ENCODE measurements around the gene KCNIP4. TPM values are rescaled to one million over a fixed set of nuclear protein-coding genes. Genes with fewer than 3 reads are reported as not detected.

The KCNIP4 gene
- total and polyA plus RNA-seq, 2 of the 8 experiments (the other 6 are each of a cell fraction or from before 2014, with no cell fraction given): 0.06 TPM; not detected in 1

DNA sequence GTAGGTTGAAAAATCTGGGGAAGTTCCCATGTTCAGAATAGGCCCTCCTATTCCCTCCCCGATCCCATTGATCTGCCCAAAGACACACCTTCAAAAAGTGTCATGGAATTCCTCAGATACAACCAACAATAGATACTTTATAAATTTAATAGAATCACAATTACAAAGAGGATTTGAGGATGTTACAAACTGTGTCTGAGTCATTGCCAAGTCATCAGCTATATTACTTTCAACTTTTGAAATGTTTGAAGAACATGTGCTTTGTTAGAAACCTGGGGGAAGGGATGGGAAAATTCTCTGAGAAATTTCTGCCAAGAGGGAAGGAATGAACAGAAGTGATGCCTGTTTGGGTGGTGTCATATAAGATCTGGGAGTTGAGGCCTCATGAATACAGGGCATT, 46.7 kb downstream of the KCNIP4 start:
- WGBS, 2 experiments (ENCODE audit: extremely low coverage in 1 of 2, insufficient coverage in 1 of 2, insufficient read length in 1 of 2, insufficient replicate concordance in 2 of 2, low coverage in 1 of 2, low lambda C conversion rate in 2 of 2, missing lambda C conversion rate in 1 of 2): 89% methylated on average over 1 of the region's 1 CpG; no CpG with 5 or more reads in 1 of the 2 experiments
- ChIA-PET CTCF (ENCODE audit: partially characterized antibody) (no interaction called here), POLR2A (ENCODE audit: partially characterized antibody) (no interaction called here)
- H4K8ac ChIP-seq (ENCODE audit: extremely low read depth, insufficient read depth, low read length): no peak overlapping the region
- no peak overlapping the region for H4K5ac ChIP-seq (ENCODE audit: insufficient read length, low read depth, low read length)
- H3K79me2 ChIP-seq (ENCODE audit: control insufficient read depth in 1 of 2, insufficient read depth in 2 of 2, low read length in 2 of 2): no peaks in the 10 kb centered on the region
- H3K4ac ChIP-seq (replicated peaks; ENCODE audit: insufficient read length, low read depth, low read length): no peak overlapping the region
- no peak overlapping the region for H2AK5ac ChIP-seq (ENCODE audit: low read depth, low read length)
- no peak overlapping the region for H2AFZ ChIP-seq (ENCODE audit: low read length)
- H3K9ac ChIP-seq (replicated peaks in 1 of 4; ENCODE audit: extremely low read depth in 1 of 4, low read depth in 3 of 4, low read length in 3 of 4): no peak overlapping the region
- no peaks in the 10 kb centered on the region for H4K20me1 ChIP-seq (replicated peaks in 1 of 2; ENCODE audit: control insufficient read depth in 1 of 2, insufficient read depth in 2 of 2, low read length in 2 of 2)
- H3K4me1 ChIP-seq (replicated peaks in 1 of 4; ENCODE audit: control insufficient read depth in 3 of 4, insufficient read depth in 4 of 4, low read length in 3 of 4): no peaks in the 10 kb centered on the region
- no peak overlapping the region for H3K27ac ChIP-seq (ENCODE audit: low read depth, low read length)
- H3K79me1 ChIP-seq (ENCODE audit: low read depth, low read length): no peaks in the 10 kb centered on the region
- H4K91ac ChIP-seq (replicated peaks; ENCODE audit: insufficient read length, low read length): no peak overlapping the region
- no peak overlapping the region for H3K56ac ChIP-seq (replicated peaks; ENCODE audit: insufficient read length, low read depth, low read length)
- H3K36me3 ChIP-seq (ENCODE audit: control insufficient read depth in 2 of 4, insufficient read depth in 4 of 4, low read length in 3 of 4): no peaks in the 10 kb centered on the region
- H3K4me3 ChIP-seq (ENCODE audit: extremely low read depth in 1 of 4, insufficient read depth in 2 of 4, low read depth in 3 of 4, low read length in 4 of 4): no peak overlapping the region
- no peak overlapping the region for H2BK5ac ChIP-seq (ENCODE audit: low read depth, low read length)
- H3K23ac ChIP-seq (ENCODE audit: insufficient read length): no peak overlapping the region
- no peak overlapping the region for H2BK120ac ChIP-seq (replicated peaks; ENCODE audit: low read depth, low read length)
- H2BK20ac ChIP-seq (ENCODE audit: low read length): no peak overlapping the region
- H3K23me2 ChIP-seq (ENCODE audit: low read depth, low read length): no peaks in the 10 kb centered on the region
- no peak for FAIRE-seq
- DNase-seq (ENCODE audit: low read depth in 1 of 2, low spot score in 2 of 2): no peak
- no peak overlapping the region for H2BK15ac ChIP-seq (ENCODE audit: low read length)
- no peak overlapping the region for H3K14ac ChIP-seq (ENCODE audit: insufficient read length)
- no peaks in the 10 kb centered on the region for H3K9me3 ChIP-seq (ENCODE audit: insufficient read depth in 2 of 2, low read depth in 1 of 2, low read length in 1 of 2)
- H2BK12ac ChIP-seq (ENCODE audit: low read depth, low read length): no peak overlapping the region
- no peaks in the 10 kb centered on the region for H3K27me3 ChIP-seq (replicated peaks in 1 of 4; ENCODE audit: control insufficient read depth in 3 of 4, extremely low read depth in 1 of 4, insufficient read depth in 3 of 4, low read length in 3 of 4)
- no peak overlapping the region for H3K18ac ChIP-seq (ENCODE audit: extremely low read depth, low read length)
- H3K4me2 ChIP-seq (ENCODE audit: insufficient read depth in 1 of 2, low read depth in 2 of 2, low read length in 2 of 2): no peak overlapping the region
- no peak for TF ChIP-seq POLR2A (IDR thresholded peaks at IDR 0.05; ENCODE audit: control extremely low read depth in 1 of 2, low read depth in 2 of 2, low read length in 2 of 2)
- no peak for TF ChIP-seq ZNF274 (IDR thresholded peaks at IDR 0.05; ENCODE audit: borderline replicate concordance, extremely low read depth, low read length)
- TF ChIP-seq, protein P1, sequence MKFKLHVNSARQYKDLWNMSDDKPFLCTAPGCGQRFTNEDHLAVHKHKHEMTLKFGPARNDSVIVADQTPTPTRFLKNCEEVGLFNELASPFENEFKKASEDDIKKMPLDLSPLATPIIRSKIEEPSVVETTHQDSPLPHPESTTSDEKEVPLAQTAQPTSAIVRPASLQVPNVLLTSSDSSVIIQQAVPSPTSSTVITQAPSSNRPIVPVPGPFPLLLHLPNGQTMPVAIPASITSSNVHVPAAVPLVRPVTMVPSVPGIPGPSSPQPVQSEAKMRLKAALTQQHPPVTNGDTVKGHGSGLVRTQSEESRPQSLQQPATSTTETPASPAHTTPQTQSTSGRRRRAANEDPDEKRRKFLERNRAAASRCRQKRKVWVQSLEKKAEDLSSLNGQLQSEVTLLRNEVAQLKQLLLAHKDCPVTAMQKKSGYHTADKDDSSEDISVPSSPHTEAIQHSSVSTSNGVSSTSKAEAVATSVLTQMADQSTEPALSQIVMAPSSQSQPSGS (IDR thresholded peaks at IDR 0.05; ENCODE audit: low read length): no peak
- no peak for TF ChIP-seq NANOG (IDR thresholded peaks at IDR 0.05; ENCODE audit: insufficient read depth, low read depth, low read length, poor library complexity, severe bottlenecking)
- TF ChIP-seq SIRT6 (IDR thresholded peaks at IDR 0.05; ENCODE audit: low read length): no peak
- TF ChIP-seq, protein P2, sequence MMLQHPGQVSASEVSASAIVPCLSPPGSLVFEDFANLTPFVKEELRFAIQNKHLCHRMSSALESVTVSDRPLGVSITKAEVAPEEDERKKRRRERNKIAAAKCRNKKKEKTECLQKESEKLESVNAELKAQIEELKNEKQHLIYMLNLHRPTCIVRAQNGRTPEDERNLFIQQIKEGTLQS (IDR thresholded peaks at IDR 0.05; ENCODE audit: insufficient read depth, low read depth, low read length): no peak
- no peak for TF ChIP-seq TAF7 (optimal IDR thresholded peaks at IDR 0.05; ENCODE audit: borderline replicate concordance, low read depth, low read length)
- TF ChIP-seq RBBP5 (IDR thresholded peaks at IDR 0.05; ENCODE audit: borderline replicate concordance, low read depth, low read length): no peak
- TF ChIP-seq CHD2 (IDR thresholded peaks at IDR 0.05; ENCODE audit: low read length): no peak
- no peak for TF ChIP-seq RAD21 (IDR thresholded peaks at IDR 0.05 in 1 of 2, conservative IDR thresholded peaks at IDR 0.05 in 1 of 2; ENCODE audit: low read depth in 2 of 2, low read length in 2 of 2)
- no peak for TF ChIP-seq SRF (IDR thresholded peaks at IDR 0.05; ENCODE audit: low read depth, low read length)
- TF ChIP-seq SIX5 (IDR thresholded peaks at IDR 0.05; ENCODE audit: low read depth, low read length): no peak

All from H1 (cell line).